ENCODE data around the gene TNFRSF21.

TNFRSF21 gene

GRCh38 chr6:47345761-47346160 is 36.1 kb upstream of the TNFRSF21 start:
- no peak for TF ChIP-seq CTCF (IDR thresholded peaks at IDR 0.05)
- H3K4me1 ChIP-seq, result no peaks in the 10 kb centered on the region
- no peaks in the 10 kb centered on the region for H3K27me3 ChIP-seq
- H3K9me3 ChIP-seq, result no peaks in the 10 kb centered on the region
- H3K4me3 ChIP-seq, result no peak overlapping the region
- no peak for DNase-seq
- H3K27ac ChIP-seq, result no peak overlapping the region
- H3K36me3 ChIP-seq, result no peaks in the 10 kb centered on the region
- intact Hi-C loops (cut with DNase I; ENCODE audit: low total_unique reads), result no loop called here

DNA sequence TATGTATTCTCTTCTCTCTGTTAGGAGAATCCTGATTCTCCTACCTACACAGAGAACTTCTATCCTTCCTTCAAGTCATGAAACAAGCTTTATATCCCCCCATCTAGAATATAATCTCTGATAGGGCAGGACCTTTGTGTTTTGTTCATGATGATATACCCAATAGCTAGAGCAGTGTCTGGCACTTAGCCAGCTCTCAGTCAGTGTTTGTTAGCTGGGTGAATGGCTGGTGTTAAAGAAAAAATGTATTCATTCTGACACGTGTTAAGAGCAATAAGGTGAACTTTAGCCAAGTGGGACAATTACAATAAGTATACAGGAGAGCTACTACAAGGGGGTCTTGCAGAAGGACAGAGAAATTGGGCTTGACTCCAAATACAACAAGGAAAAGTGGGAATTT is 34.3 kb upstream of the TNFRSF21 start:
- no peak overlapping the region for H3K27ac ChIP-seq
- TF ChIP-seq CTCF (IDR thresholded peaks at IDR 0.05), result no peak
- no peaks in the 10 kb centered on the region for H3K4me1 ChIP-seq
- H3K4me3 ChIP-seq, result no peak overlapping the region
- no peaks in the 10 kb centered on the region for H3K9me3 ChIP-seq
- no peaks in the 10 kb centered on the region for H3K27me3 ChIP-seq
- DNase-seq, result peak in 1 of 2 donors; percentile 25
- no peaks in the 10 kb centered on the region for H3K36me3 ChIP-seq
- intact Hi-C loops (cut with DNase I; ENCODE audit: low total_unique reads), result no loop called here

- Histone ChIP-seq H3K36me3 (no peaks in the 10 kb centered on the region), H3K9me3 (no peaks in the 10 kb centered on the region), H3K27ac (no peak overlapping the region), H3K4me1 (no peaks in the 10 kb centered on the region), H3K4me3 (no peak overlapping the region), H3K27me3 (no peaks in the 10 kb centered on the region)
- no peak for TF ChIP-seq CTCF (IDR thresholded peaks at IDR 0.05)
- DNase-seq, result no peak
- intact Hi-C loops (cut with DNase I; ENCODE audit: low total_unique reads), result no loop called here
Observed at GRCh38 chr6:47343600-47343999, 33.9 kb upstream of the TNFRSF21 start.

DNA sequence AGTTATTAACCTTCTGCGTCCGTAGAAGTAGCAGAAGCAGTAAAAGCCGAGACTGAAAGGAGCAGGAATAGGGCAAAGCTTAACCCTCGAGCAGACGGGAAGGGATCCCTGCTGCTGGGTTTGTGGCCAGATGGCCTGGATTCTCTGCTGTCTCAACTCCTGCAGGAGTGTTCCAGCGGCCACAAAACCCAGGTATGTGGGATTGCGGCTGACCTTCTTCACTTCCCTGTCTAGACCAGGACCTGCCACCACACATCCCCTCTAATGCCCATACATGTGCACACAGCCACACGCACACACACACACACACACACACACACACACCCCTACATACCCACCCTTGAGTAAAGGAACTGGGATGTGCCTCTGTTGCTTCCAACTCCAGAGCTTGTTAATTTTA is 33.1 kb upstream of the TNFRSF21 start:
- no peaks in the 10 kb centered on the region for H3K9me3 ChIP-seq
- H3K36me3 ChIP-seq, result no peaks in the 10 kb centered on the region
- intact Hi-C loops (cut with DNase I; ENCODE audit: low total_unique reads), result no loop called here
- no peak overlapping the region for H3K27ac ChIP-seq
- no peak for TF ChIP-seq CTCF (IDR thresholded peaks at IDR 0.05)
- DNase-seq, result no peak
- no peaks in the 10 kb centered on the region for H3K4me1 ChIP-seq
- no peak overlapping the region for H3K4me3 ChIP-seq
- no peaks in the 10 kb centered on the region for H3K27me3 ChIP-seq

DNA sequence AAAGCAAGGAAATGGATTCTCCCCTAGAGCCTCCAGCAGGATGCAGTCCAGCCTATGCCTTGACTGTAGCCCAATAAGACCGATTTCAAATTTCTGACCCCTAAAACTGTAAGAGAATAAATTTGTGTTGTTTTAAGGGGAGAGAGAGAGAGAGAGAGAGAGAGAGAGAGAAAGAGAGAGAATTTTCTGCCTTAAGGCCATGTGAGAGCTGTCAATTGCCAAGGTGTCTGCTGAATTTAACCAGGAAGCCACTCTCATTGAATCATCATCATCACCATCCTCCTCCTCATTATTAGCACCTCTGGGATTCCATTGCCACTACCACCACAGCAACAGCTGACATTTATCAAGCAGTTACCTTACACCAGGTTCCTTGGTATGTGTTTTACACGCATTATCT is 27.8 kb upstream of the TNFRSF21 start:
- no peak for DNase-seq
- no peak overlapping the region for H3K27ac ChIP-seq
- peaks cover 0 to 3% (median 0%) of the 10 kb centered on the region in 3 donors for H3K9me3 ChIP-seq
- H3K36me3 ChIP-seq, result no peaks in the 10 kb centered on the region
- intact Hi-C loops (cut with DNase I; ENCODE audit: low total_unique reads), result no loop called here
- H3K4me3 ChIP-seq, result no peak overlapping the region
- no peaks in the 10 kb centered on the region for H3K27me3 ChIP-seq
- no peak for TF ChIP-seq CTCF (IDR thresholded peaks at IDR 0.05)
- no peaks in the 10 kb centered on the region for H3K4me1 ChIP-seq

DNA sequence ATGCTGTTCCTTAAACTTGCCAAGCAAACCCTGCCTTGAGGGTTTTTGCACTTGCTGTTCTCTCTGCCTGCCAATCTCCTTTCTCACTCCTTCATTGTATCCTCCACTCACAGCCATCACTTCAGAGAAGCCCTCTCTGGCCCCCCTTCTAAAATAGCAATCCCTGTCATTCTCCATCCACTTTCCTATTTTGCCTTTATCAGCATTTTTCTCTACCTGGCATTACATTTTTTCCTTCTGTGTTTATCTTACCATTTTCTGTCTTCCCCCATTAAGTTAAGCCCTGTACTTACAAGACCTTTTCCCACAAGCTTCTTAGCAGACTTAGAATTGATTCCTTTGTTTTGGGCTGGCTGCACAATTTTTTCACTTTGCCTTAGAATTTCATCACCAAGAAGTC is 26.6 kb upstream of the TNFRSF21 start:
- Histone ChIP-seq H3K9me3 (peaks cover 0 to 3% (median 0%) of the 10 kb centered on the region in 3 donors), H3K4me1 (no peaks in the 10 kb centered on the region), H3K36me3 (no peaks in the 10 kb centered on the region), H3K27me3 (no peaks in the 10 kb centered on the region), H3K27ac (no peak overlapping the region), H3K4me3 (no peak overlapping the region)
- TF ChIP-seq CTCF (IDR thresholded peaks at IDR 0.05), result no peak
- no peak for DNase-seq
- intact Hi-C loops (cut with DNase I; ENCODE audit: low total_unique reads), result no loop called here

All from tibial artery (tissue), 4 donors.